ENCODE data around the gene MMP14. TPM values are rescaled to one million over a fixed set of nuclear protein-coding genes. Genes with fewer than 3 reads are reported as not detected.

MMP14 gene
- total and polyA plus RNA-seq, 2 of the 13 experiments (the other 11 are each of a cell fraction or from before 2014, with no cell fraction given): 5.2 to 9.8 TPM

DNA sequence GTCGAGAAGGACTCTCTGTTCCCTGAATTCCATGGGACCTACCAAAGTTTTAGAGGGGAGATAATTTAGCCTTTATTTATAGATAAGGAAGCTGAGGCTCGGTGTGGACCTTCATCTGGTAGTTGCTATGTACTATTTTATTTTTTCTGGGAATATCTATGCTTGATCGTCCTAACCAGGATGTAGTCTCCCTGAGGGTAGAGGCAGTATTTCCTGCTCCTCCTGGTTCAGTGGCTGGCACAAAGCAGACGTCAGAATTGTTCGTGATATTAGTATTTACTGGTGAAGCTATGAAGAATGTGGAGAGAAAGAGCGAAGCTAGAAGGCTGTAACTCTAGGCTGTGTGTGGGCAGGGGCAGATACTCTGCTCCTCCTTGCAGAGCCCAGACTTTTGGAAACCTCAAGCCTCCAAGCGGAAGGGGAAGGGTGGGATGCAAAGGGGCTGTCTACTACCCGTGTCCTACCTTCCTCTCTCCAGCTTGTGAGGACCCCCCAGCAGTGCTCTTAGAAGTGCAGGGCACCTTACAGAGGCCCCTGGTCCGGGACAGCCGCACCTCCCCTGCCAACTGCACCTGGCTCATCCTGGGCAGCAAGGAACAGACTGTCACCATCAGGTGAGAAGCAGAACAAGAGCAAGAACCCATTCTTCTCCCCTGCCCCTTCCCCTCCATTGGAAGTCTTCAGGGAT is 36.6 kb downstream of the MMP14 start (continued):
- TF ChIP-seq ZNF124 (CRISPR knock-in tag; IDR thresholded peaks at IDR 0.05) (peak; percentile 11; the same call in 1 of the 2 replicates), ZNF451 (CRISPR knock-in tag; IDR thresholded peaks at IDR 0.05) (0 out of 2 replicates have a peak, but pooled peaks have one; percentile 30), ZNF331 (CRISPR knock-in tag; IDR thresholded peaks at IDR 0.05) (0 out of 2 replicates have a peak, but pooled peaks have one; percentile 8)

DNA sequence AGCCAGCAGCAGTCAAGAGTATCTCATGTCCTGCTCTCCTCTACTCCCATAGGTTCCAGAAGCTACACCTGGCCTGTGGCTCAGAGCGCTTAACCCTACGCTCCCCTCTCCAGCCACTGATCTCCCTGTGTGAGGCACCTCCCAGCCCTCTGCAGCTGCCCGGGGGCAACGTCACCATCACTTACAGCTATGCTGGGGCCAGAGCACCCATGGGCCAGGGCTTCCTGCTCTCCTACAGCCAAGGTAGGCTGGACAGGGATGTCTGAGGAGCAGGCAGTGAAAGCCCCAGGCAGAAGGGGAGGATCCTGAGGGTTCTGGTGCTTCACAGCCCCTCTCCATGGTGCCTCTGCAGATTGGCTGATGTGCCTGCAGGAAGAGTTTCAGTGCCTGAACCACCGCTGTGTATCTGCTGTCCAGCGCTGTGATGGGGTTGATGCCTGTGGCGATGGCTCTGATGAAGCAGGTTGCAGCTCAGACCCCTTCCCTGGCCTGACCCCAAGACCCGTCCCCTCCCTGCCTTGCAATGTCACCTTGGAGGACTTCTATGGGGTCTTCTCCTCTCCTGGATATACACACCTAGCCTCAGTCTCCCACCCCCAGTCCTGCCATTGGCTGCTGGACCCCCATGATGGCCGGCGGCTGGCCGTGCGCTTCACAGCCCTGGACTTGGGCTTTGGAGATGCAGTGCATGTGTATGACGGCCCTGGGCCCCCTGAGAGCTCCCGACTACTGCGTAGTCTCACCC is 38.8 kb downstream of the MMP14 start:
- Histone ChIP-seq H3K36me3 (replicated peaks in 1 of 2; ENCODE audit: control insufficient read depth in 1 of 2, insufficient read depth in 2 of 2, low read length in 2 of 2) (peaks cover 14% of the 10 kb centered on the region in 2 experiments; a peak in 4 of 5 replicates), H3K79me2 (ENCODE audit: insufficient read depth, low read length) (no peaks in the 10 kb centered on the region), H3K9ac (ENCODE audit: insufficient read depth, low read depth, low read length) (no peak overlapping the region), H3K27me3 (ENCODE audit: control insufficient read depth in 1 of 2, insufficient read depth in 2 of 2, low read length in 2 of 2) (no peaks in the 10 kb centered on the region; a peak in 1 of 5 replicates), H3K4me1 (ENCODE audit: insufficient read depth, low read length) (peaks cover 33% of the 10 kb centered on the region), H3K9me3 (ENCODE audit: low read length) (no peaks in the 10 kb centered on the region), H3K4me3 (replicated peaks in 1 of 3; ENCODE audit: insufficient read depth in 1 of 3, low read depth in 2 of 3, low read length in 3 of 3) (no peak overlapping the region), H3K27ac (ENCODE audit: extremely low read length, insufficient read depth, low read length) (no peak overlapping the region), H3K4me2 (ENCODE audit: low read depth, low read length) (no peak overlapping the region), H2AFZ (ENCODE audit: low read length) (no peak overlapping the region), H4K20me1 (ENCODE audit: insufficient read depth, low read length) (no peaks in the 10 kb centered on the region; the same call in 1 of the 2 replicates)
- 99% methylated on average over 15 of the region's 15 CpGs for WGBS (ENCODE audit: low lambda C conversion rate)
- in situ Hi-C loops (cut with HindIII; ENCODE audit: extremely low pct_ligation_motif_present, low pct_unique_long_range_greater_than_20kb): no loop called here
- FAIRE-seq (no peak), ATAC-seq (no peak), DNase-seq (ENCODE audit: low spot score) (no peak)
- POLR2A ChIA-PET: no interaction called here
- BruUV-seq (replicated peaks): no TSS peak
- CTCF ChIA-PET (ENCODE audit: low intra/inter-chr PET ratio, low total read pairs): no interaction called here
- intact Hi-C loops (cut with micrococcal nuclease; ENCODE audit: unreplicated experiment): no loop called here
- 0 out of 2 replicates have a peak, but pooled peaks have one; percentile 40 for TF ChIP-seq NFKB2 (CRISPR knock-in tag; IDR thresholded peaks at IDR 0.05; ENCODE audit: borderline replicate concordance)
- TF ChIP-seq BRD4 (CRISPR knock-in tag; IDR thresholded peaks at IDR 0.05): peak; percentile 36; the same call in 1 of the 2 replicates
- no peak for TF ChIP-seq ATAD3A (CRISPR knock-in tag; IDR thresholded peaks at IDR 0.05)
- no peak for TF ChIP-seq NAIF1 (CRISPR knock-in tag; IDR thresholded peaks at IDR 0.05; ENCODE audit: borderline replicate concordance)
- TF ChIP-seq PHB2 (IDR thresholded peaks at IDR 0.05; ENCODE audit: partially characterized antibody): no peak
- 0 out of 2 replicates have a peak, but pooled peaks have one; percentile 20 for TF ChIP-seq SAFB2 (CRISPR knock-in tag; IDR thresholded peaks at IDR 0.05; ENCODE audit: borderline replicate concordance, low read depth)
- 0 out of 2 replicates have a peak, but pooled peaks have one; percentile 16 for TF ChIP-seq HOXA3 (CRISPR knock-in tag; IDR thresholded peaks at IDR 0.05)
- TF ChIP-seq, protein P1, sequence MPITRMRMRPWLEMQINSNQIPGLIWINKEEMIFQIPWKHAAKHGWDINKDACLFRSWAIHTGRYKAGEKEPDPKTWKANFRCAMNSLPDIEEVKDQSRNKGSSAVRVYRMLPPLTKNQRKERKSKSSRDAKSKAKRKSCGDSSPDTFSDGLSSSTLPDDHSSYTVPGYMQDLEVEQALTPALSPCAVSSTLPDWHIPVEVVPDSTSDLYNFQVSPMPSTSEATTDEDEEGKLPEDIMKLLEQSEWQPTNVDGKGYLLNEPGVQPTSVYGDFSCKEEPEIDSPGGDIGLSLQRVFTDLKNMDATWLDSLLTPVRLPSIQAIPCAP (CRISPR knock-in tag; IDR thresholded peaks at IDR 0.05; ENCODE audit: low read depth): no peak
- TF ChIP-seq, protein P2, sequence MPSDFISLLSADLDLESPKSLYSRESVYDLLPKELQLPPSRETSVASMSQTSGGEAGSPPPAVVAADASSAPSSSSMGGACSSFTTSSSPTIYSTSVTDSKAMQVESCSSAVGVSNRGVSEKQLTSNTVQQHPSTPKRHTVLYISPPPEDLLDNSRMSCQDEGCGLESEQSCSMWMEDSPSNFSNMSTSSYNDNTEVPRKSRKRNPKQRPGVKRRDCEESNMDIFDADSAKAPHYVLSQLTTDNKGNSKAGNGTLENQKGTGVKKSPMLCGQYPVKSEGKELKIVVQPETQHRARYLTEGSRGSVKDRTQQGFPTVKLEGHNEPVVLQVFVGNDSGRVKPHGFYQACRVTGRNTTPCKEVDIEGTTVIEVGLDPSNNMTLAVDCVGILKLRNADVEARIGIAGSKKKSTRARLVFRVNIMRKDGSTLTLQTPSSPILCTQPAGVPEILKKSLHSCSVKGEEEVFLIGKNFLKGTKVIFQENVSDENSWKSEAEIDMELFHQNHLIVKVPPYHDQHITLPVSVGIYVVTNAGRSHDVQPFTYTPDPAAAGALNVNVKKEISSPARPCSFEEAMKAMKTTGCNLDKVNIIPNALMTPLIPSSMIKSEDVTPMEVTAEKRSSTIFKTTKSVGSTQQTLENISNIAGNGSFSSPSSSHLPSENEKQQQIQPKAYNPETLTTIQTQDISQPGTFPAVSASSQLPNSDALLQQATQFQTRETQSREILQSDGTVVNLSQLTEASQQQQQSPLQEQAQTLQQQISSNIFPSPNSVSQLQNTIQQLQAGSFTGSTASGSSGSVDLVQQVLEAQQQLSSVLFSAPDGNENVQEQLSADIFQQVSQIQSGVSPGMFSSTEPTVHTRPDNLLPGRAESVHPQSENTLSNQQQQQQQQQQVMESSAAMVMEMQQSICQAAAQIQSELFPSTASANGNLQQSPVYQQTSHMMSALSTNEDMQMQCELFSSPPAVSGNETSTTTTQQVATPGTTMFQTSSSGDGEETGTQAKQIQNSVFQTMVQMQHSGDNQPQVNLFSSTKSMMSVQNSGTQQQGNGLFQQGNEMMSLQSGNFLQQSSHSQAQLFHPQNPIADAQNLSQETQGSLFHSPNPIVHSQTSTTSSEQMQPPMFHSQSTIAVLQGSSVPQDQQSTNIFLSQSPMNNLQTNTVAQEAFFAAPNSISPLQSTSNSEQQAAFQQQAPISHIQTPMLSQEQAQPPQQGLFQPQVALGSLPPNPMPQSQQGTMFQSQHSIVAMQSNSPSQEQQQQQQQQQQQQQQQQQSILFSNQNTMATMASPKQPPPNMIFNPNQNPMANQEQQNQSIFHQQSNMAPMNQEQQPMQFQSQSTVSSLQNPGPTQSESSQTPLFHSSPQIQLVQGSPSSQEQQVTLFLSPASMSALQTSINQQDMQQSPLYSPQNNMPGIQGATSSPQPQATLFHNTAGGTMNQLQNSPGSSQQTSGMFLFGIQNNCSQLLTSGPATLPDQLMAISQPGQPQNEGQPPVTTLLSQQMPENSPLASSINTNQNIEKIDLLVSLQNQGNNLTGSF (CRISPR knock-in tag; IDR thresholded peaks at IDR 0.05): peak; percentile 31; the same call in 1 of the 2 replicates
- TF ChIP-seq, protein P3, sequence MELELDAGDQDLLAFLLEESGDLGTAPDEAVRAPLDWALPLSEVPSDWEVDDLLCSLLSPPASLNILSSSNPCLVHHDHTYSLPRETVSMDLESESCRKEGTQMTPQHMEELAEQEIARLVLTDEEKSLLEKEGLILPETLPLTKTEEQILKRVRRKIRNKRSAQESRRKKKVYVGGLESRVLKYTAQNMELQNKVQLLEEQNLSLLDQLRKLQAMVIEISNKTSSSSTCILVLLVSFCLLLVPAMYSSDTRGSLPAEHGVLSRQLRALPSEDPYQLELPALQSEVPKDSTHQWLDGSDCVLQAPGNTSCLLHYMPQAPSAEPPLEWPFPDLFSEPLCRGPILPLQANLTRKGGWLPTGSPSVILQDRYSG (CRISPR knock-in tag; IDR thresholded peaks at IDR 0.05): no peak
- TF ChIP-seq ZNF292 (CRISPR knock-in tag; IDR thresholded peaks at IDR 0.05; ENCODE audit: borderline replicate concordance, low read depth): no peak
